Measurements from ENCODE around the gene LRRC4C. TPM values are rescaled to one million over a fixed set of nuclear protein-coding genes. Genes with fewer than 3 reads are reported as not detected.

LRRC4C gene
- total RNA-seq, 2 donors from 2014 or later = 0.84 to 0.95 TPM

DNA sequence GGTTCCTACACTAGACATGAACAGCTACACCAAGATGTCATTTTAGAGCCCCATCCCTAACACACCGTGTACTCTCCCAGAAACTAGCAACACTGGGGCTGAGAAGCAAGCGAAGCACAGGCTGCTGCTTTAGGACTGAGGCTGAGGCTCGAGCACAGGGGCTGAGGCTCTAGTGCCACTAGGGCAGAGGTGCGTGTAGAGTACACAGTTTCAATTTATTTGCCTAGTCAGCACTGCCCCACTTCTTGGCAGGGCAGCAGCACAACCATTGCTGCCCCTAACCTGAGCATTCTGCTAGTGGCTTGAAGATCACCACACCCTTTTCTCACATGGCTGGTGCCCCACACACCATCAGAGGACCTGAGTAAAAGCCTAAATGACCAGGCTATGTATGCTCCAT is 713.2 kb downstream of the LRRC4C start:
- TF ChIP-seq, protein P1, sequence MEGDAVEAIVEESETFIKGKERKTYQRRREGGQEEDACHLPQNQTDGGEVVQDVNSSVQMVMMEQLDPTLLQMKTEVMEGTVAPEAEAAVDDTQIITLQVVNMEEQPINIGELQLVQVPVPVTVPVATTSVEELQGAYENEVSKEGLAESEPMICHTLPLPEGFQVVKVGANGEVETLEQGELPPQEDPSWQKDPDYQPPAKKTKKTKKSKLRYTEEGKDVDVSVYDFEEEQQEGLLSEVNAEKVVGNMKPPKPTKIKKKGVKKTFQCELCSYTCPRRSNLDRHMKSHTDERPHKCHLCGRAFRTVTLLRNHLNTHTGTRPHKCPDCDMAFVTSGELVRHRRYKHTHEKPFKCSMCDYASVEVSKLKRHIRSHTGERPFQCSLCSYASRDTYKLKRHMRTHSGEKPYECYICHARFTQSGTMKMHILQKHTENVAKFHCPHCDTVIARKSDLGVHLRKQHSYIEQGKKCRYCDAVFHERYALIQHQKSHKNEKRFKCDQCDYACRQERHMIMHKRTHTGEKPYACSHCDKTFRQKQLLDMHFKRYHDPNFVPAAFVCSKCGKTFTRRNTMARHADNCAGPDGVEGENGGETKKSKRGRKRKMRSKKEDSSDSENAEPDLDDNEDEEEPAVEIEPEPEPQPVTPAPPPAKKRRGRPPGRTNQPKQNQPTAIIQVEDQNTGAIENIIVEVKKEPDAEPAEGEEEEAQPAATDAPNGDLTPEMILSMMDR (conservative IDR thresholded peaks at IDR 0.05) = no peak
- peaks cover 2% of the 10 kb centered on the region for H3K9me3 Mint-ChIP-seq
- no peaks in the 10 kb centered on the region for H3K4me1 Mint-ChIP-seq
- no peaks in the 10 kb centered on the region for H3K27me3 ChIP-seq (ENCODE audit: control insufficient read depth, insufficient read depth, low read length, poor library complexity, severe bottlenecking)
- H3K27ac Mint-ChIP-seq = no peak overlapping the region
- H3K4me3 Mint-ChIP-seq = no peak overlapping the region
- H3K9ac ChIP-seq (ENCODE audit: extremely low read depth, low read length, poor library complexity, severe bottlenecking) = no peak overlapping the region
- H3K27ac ChIP-seq (ENCODE audit: low read depth, low read length) = no peak overlapping the region
- no peak overlapping the region for H3K4me3 ChIP-seq (ENCODE audit: low read length)
- no peaks in the 10 kb centered on the region for H3K36me3 ChIP-seq (ENCODE audit: control insufficient read depth, insufficient read depth, low read length)
- DNase-seq = no peak
- no peaks in the 10 kb centered on the region for H3K27me3 Mint-ChIP-seq (ENCODE audit: insufficient read depth)
- no peaks in the 10 kb centered on the region for H3K36me3 Mint-ChIP-seq (ENCODE audit: low read depth)
- H3K9me3 ChIP-seq (ENCODE audit: control insufficient read depth, low read length) = no peaks in the 10 kb centered on the region
- 85% methylated on average over 4 of the region's 4 CpGs; no CpG with 5 or more reads in 1 of the 2 experiments for WGBS, 2 experiments (ENCODE audit: insufficient coverage in 1 of 2, insufficient read length in 1 of 2)
- H3K4me1 ChIP-seq (ENCODE audit: control insufficient read depth, insufficient read depth, low read length) = no peaks in the 10 kb centered on the region

DNA sequence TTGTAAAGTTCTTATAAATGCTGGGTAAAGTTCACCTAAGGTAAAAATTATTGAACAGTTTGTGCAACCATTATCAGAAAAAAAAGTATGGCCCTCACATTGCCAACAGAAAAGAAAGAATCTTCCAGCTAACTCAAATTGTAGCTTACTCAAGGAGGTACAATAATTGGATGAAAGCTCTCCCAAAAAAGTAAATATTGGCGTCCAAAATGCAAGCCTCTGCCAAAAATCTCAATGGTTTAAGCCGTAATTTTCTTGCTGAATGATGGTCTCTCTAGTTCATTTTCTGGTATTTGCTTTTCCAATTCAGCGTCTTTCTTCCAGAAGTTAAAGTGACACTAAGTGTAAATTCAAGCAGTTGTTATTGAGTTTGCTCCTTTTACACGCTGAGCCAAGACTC is 727.3 kb downstream of the LRRC4C start:
- Histone ChIP-seq H3K9ac (ENCODE audit: extremely low read depth, low read length, poor library complexity, severe bottlenecking) (no peak overlapping the region), H3K9me3 (ENCODE audit: control insufficient read depth, low read length) (no peaks in the 10 kb centered on the region), H3K4me1 (ENCODE audit: control insufficient read depth, insufficient read depth, low read length) (no peaks in the 10 kb centered on the region), H3K36me3 (ENCODE audit: control insufficient read depth, insufficient read depth, low read length) (no peaks in the 10 kb centered on the region), H3K27me3 (ENCODE audit: control insufficient read depth, insufficient read depth, low read length, poor library complexity, severe bottlenecking) (no peaks in the 10 kb centered on the region), H3K4me3 (ENCODE audit: low read length) (no peak overlapping the region), H3K27ac (ENCODE audit: low read depth, low read length) (no peak overlapping the region)
- H3K36me3 Mint-ChIP-seq (ENCODE audit: low read depth) = no peaks in the 10 kb centered on the region
- no peak overlapping the region for H3K4me3 Mint-ChIP-seq
- peaks cover 23% of the 10 kb centered on the region for H3K9me3 Mint-ChIP-seq
- TF ChIP-seq, protein P1 (conservative IDR thresholded peaks at IDR 0.05) = no peak
- no peaks in the 10 kb centered on the region for H3K27me3 Mint-ChIP-seq (ENCODE audit: insufficient read depth)
- no peaks in the 10 kb centered on the region for H3K4me1 Mint-ChIP-seq
- 86 to 93% methylated on average over 4 of the region's 4 CpGs for WGBS, 2 experiments (ENCODE audit: insufficient coverage in 1 of 2, insufficient read length in 1 of 2)
- DNase-seq = no peak
- no peak overlapping the region for H3K27ac Mint-ChIP-seq

DNA sequence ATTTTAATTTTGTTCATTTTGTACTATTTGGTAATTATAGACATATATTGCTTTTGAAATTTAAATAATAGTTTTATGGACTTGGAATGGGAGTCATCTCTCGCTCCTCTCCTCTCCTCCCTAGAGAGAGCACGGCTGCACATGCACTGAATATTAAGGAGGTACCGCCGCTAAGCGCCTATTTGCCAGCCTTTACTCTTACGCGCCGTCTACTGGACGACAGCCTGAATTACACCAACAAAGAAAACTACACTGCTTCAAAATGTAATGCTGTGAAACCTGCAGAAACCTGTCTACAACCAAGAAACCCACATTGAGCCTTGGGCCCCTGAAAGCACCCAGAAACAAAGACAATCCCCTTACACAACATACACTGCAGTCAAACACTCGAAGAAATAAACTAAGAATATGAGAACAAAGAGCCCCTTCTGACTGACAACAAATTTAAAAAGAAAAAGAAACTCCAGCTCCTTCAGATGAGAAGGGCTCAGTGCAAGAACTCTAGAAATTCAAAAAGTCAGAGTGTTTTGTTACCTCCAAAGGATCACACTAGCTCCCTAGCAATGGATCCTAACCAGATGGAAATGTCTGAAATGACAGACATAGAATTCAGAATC is 737.2 kb downstream of the LRRC4C start:
- Mint-ChIP-seq H3K9me3 (no peaks in the 10 kb centered on the region), H3K36me3 (ENCODE audit: low read depth) (no peaks in the 10 kb centered on the region), H3K27me3 (ENCODE audit: insufficient read depth) (no peaks in the 10 kb centered on the region), H3K4me1 (peaks cover 4% of the 10 kb centered on the region), H3K4me3 (no peak overlapping the region), H3K27ac (no peak overlapping the region)
- WGBS, 2 experiments (ENCODE audit: insufficient coverage in 1 of 2, insufficient read length in 1 of 2) = 40 to 47% methylated on average over 3 to 10 of the region's 10 CpGs
- Histone ChIP-seq H3K4me3 (ENCODE audit: low read length) (no peak overlapping the region), H3K9me3 (ENCODE audit: control insufficient read depth, low read length) (no peaks in the 10 kb centered on the region), H3K9ac (ENCODE audit: extremely low read depth, low read length, poor library complexity, severe bottlenecking) (no peak overlapping the region), H3K4me1 (ENCODE audit: control insufficient read depth, insufficient read depth, low read length) (no peaks in the 10 kb centered on the region), H3K27ac (ENCODE audit: low read depth, low read length) (no peak overlapping the region), H3K36me3 (ENCODE audit: control insufficient read depth, insufficient read depth, low read length) (no peaks in the 10 kb centered on the region), H3K27me3 (ENCODE audit: control insufficient read depth, insufficient read depth, low read length, poor library complexity, severe bottlenecking) (no peaks in the 10 kb centered on the region)
- peak; percentile 85 for DNase-seq
- TF ChIP-seq, protein P1 (conservative IDR thresholded peaks at IDR 0.05) = peak; percentile 94

Data from endodermal cell (in vitro differentiated cells).